Measurements from ENCODE around the gene PRSS33.
A peak's percentile ranks its signal among the peaks of the same experiment; 100 is the strongest.

Gene PRSS33

DNA sequence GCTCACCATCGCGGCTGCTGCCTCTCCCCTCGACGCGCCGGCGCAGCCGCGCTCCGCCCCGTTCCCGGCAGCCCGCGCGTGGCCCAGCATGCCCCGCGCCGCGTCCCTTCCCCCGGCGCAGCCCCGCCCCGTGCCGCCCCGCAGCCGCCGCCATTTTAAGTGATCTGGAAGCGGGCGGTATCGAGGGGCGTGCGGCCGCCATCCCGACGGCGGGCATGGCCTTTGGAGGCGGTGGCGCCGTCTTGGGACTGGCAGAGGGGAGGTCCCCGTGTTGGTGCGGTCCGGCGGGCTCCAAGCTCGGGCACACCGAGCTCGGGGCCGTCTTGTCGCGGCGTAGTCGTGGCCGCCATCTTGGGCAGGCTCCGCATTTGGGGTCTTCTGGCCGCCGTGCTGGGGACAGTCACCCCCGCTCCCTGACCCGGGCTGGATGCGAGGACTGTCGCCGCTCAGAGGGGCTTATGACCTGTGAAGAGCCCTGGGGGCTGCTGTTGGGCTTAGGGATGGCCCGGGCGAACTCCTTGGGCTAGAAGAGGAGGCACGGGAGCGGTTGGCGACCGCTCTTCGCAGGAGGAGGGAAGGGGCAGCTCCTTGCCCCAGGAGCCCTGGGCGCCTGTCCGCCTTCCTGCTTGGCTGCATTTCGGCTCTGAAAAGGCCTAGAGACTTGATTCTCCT, 10.0 kb downstream of the PRSS33 start, which contains the start of gene ELOB:
TSS of gene ELOB (minus strand) at position 50 of the 672 bp plus-strand sequence. CDS start at position 9, 41 bp downstream.
- peak; percentile 86 for DNase-seq (ENCODE audit: low read depth)

DNA sequence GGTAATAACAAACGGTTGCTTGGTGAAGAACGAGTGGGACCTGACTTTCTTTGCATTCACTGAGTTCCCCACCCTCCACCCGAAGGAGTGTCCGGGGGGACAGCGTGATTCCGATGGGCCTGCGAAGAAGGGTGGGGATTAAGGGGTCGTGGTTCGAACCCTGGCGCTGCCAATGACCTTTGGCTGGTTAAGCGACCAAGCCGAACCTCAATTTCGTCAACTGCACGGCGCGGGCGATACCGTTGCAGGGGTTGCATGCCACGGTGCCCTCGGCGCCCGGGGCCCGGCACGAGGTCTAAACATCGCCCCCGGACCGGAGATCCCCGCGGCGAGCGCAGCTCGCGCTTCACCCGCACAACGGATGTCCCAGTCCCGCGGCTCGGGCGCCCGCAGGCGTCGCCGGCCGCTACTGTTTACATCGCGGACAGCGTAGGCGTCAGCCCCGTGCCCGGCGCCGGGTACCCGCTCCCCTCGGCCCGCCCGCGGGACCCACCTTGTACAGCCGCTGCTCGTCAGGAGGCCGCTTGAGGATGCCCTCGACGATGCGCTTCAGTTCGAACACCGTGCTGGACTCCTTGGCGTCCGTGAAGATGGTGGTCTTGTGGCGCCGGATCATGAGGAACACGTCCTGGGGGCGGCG, 10.7 kb downstream of the PRSS33 start:
- no peak for DNase-seq (ENCODE audit: low read depth)

DNA sequence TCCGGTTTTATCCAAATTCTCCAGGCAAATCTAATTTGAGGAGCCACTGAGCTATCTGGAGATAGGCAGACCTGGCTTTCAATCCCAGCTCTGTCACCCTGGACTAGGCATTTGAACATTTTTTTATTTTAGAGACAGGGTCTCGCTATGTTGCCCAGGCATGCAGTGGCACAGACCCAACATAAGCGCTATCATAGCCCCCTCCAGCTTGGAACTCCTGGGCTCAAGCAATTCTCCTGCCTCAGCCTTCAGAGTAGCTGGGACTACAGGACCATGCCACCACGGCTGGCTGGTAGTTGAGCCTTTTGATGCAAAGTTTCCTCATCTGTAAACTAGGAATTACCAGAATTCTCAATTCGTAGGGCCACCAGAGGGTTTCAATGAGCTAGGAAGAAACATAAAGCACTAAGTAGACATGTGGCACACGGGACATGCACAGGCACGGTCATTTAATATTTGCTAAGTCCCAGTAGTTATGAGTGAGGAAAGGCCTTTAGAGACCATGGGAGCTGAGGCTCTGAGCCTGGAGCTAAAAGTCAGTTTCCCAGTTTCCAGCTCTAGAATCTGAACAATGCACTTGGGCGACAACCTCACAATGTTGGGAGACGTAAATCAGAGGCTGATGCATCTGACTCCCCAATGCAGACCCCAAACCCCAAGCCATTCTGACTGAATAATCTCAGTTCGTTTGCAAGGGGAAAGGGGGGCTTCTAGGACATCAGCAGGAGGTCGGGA, 11.4 kb downstream of the PRSS33 start:
- no peak for DNase-seq (ENCODE audit: low read depth)

DNA sequence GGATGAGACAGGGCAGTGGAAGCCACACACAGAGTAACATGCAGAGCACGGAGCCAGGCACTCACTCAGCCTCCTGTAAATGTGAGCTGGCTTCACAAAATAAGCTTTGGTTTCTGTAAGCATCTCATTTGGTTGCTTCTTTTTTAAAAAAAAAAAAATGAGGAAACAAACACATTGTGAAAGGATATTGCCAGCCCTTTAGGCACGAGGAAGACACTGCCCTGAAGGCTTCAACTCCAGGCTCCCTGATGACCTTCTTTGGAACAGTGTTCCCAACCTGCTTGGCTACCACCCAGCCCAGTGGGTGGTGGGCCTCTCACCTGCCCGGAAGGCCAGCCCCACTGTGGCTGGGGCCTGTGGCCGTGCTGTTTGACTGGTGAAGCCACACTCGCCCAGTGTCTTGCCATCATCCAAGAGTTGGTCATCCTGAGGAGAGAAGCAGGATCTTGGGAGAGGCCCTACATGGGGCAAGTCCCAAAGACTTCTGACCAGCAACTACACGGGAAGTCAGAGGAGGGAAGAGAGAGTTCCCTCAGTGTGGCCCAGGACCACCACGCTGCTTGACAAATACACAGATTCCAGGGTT, 12.1 kb downstream of the PRSS33 start:
- DNase-seq (ENCODE audit: low read depth): no peak

DNA sequence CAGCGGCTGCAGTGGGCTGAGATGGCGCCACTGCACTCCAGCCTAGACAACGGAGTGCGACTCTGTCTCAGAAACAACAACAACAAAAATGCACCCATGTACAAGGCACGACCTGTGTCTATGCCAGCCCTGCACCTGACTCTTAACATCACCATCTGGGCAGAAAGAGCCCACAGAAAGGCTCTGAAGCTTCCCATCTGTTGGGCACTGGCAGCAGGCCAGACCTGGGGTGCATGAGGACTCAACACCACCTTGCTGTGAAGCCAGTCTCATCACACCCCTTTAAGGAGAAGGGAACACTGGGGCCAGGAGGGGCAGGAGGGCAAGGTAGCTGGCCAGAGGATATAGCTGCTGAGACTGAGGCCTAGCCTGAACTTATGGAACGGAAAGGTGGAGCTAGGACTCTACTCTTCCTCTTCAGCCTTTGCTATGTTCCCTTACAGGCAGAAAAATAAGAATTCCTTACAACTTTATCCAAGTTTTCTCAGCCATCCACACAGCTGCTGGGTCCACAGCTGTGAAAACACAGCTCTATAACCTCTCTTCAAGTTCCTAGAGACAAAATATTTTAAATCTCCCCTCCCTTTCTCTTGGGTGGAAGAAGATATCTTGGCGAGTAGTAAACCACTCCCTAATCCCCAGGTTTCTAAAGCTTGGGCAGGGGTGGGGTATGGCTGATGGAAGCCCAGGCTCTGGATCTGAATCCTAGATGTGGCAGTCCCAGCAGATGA, 13.0 kb downstream of the PRSS33 start:
- DNase-seq (ENCODE audit: low read depth): no peak

DNA sequence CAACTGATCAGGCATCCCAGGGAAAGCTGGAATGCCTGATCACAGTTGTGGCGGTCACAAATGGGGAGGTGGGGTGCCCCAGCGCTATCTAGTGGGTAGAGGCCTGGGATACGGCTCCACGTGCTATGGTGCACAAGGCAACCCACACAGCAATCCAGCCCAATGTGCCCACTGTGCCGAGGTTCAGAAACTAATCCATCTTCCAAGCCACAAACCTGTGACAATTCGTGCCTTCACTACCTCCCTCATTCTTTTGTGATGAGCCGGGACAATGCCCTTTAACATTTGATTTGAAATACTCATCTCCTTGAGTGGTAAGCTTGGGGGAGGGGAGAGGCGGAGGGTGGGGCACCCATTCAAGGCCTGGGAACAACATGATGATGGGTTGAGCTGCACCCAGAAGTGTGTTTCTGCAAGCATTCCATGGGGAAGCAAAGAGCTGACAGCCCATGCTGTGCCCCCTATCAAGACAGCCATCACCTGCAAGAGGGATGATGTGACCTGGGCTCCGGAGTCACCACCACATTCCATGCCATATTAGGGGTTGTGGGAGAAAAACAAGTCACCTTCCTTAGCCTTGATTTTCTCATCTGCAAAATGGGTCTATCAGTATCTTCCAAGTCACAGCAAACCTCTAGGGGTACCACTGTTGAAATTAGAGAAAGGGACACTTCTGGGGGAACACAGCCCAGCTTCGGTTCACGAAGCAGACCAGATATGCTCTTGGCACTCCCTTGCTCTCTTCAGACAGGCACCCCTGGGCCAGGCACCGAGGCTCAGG, 14.0 kb downstream of the PRSS33 start:
- DNase-seq (ENCODE audit: low read depth): no peak

- DNase-seq (ENCODE audit: low read depth): no peak
These were observed 15.6 kb downstream of the PRSS33 start for GRCh38 chr16:2771496-2772402.

DNA sequence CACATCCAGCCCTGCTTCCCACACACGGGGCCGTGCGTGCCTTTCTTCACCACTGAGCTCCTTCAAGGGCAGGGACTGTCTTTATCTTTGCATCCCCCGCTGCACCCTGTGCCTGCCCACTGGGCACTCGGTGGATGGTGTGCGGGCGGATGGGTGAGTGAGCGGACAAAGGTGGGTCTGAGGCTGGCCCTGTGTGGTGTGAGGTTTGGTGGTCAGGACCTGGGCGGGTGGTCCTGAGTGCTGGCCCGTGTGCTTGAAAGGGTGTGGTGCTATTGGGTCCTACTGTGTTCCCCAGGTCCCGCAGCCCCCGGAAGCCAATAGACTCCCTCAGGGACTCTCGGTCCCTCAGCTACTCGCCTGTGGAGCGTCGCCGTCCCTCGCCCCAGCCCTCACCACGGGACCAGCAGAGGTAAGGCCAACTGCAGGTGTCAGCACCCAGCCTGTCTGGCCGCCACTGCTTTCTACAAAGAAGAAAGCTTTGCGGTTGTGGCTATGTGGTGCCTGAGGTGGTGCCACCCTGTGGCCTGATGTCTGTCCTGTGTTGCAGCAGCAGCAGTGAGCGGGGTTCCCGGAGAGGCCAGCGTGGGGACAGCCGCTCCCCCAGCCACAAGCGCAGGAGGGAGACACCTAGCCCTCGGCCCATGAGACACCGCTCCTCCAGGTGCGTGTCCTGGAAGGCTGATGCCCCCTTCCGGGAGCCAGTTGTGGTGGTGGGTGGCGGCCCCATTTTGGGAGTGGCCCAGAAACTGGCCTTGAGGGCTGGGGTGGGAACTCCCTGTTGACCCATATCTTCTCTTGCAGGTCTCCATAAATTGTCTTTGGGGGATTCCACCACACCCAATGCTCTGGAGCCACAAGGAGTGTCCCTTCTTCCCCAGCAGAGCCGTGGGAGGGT, 17.1 kb downstream of the PRSS33 start:
- DNase-seq (ENCODE audit: low read depth): no peak

GRCh38 chr16:2769675-2770056, 17.7 kb downstream of the PRSS33 start:
- no peak for DNase-seq (ENCODE audit: low read depth)

DNA sequence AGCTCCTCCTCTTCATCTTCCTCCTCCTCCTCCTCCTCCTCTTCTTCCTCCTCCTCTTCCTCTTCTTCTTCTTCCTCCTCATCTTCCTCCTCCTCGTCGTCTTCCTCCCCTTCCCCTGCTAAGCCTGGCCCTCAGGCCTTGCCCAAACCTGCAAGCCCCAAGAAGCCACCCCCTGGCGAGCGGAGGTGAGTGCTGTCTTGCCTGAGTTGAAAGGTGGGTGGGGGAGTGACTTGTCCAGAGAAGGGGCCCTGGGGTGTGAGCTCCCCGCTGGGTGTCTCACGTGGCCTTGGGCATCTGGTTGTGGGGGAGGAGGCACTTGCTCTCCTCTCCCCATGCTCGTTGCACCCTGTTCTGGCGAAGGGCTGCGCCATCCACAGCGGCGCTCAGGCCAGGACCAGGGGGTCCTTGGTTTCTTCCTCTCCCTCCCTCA, 18.2 kb downstream of the PRSS33 start:
- DNase-seq (ENCODE audit: low read depth): no peak

DNA sequence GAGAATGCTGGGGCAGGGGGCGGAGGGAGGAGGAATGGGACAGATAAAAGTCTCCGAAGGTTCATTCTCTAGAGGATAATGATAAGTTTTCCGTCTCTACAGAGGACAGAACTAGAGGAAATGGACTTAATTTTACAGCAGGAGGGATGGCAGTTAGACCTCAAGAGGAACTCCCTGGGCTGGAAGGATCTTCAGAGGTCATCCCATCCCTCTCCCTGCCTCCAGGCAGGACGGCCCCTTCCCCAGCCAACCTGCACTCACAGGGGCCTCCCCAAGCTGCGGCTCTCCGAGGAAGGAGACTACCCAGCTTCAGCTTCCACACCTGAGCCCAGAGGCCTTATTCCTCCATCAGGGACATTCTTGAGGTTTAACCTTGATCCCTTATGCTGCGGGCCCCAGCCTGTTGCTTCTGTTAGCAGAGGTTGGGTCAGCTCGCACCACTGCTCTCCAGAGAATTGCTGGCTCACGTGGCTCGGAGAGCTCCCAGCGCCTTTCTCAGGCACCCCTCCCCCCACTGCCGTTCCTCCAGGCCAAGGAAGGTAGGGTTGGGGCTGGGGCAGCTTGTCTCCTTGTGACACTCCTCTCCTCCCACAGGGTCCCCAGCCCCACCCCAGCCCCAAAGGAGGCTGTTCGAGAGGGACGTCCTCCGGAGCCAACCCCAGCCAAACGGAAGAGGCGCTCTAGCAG, 18.8 kb downstream of the PRSS33 start:
- DNase-seq (ENCODE audit: low read depth): no peak

DNA sequence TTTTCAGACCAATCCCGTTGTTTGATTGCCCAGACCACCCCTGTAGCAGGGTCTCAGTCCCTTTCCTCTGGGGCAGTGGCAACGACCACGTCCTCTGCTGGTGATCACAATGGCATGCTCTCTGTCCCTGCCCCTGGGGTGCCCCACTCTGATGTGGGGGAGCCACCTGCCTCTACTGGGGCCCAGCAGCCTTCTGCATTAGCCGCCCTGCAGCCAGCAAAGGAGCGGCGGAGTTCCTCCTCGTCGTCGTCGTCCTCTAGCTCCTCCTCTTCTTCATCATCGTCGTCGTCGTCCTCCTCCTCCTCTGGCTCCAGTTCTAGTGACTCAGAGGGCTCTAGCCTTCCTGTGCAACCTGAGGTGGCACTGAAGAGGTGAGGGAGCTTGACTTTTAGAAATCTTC, 19.5 kb downstream of the PRSS33 start:
- no peak for DNase-seq (ENCODE audit: low read depth)

DNA sequence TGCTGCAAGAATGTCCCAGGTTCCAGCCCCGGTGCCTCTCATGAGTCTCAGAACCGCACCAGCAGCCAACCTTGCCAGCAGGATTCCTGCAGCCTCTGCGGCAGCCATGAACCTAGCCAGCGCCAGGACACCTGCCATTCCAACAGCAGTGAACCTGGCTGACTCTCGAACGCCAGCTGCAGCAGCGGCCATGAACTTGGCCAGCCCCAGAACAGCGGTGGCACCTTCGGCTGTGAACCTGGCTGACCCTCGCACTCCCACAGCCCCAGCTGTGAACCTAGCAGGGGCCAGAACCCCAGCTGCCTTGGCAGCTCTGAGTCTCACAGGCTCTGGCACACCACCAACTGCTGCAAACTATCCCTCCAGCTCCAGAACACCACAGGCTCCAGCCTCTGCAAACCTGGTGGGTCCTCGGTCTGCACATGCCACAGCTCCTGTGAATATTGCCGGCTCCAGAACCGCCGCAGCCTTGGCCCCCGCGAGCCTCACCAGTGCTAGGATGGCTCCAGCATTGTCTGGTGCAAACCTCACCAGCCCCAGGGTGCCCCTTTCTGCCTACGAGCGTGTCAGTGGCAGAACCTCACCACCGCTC, 20.1 kb downstream of the PRSS33 start:
- no peak for DNase-seq (ENCODE audit: low read depth)

GRCh38 chr16:2766430-2767139, 20.8 kb downstream of the PRSS33 start:
- DNase-seq (ENCODE audit: low read depth): no peak

DNA sequence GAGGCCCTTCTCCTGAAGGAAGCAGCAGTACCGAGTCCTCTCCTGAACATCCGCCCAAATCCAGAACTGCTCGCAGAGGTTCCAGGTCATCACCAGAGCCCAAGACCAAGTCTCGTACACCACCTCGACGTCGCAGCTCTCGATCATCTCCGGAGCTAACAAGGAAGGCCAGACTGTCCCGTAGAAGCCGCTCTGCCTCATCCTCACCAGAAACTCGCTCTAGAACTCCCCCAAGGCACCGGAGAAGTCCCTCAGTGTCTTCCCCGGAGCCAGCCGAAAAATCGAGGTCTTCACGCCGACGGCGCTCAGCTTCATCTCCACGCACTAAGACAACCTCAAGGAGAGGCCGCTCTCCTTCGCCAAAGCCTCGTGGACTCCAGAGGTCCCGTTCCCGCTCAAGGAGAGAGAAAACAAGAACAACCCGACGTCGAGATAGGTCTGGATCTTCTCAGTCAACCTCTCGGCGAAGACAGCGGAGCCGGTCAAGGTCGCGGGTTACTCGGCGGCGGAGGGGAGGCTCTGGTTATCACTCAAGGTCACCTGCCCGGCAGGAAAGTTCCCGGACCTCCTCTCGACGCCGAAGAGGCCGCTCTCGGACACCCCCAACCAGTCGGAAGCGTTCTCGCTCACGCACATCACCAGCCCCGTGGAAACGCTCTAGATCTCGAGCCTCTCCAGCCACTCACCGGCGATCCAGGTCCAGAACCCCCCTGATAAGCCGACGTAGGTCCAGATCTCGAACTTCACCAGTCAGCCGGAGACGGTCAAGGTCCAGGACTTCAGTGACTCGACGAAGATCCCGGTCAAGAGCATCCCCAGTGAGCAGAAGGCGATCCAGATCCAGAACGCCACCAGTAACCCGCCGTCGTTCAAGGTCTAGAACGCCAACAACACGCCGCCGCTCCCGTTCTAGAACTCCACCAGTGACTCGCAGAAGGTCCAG, 21.6 kb downstream of the PRSS33 start:
- DNase-seq (ENCODE audit: low read depth): no peak

DNA sequence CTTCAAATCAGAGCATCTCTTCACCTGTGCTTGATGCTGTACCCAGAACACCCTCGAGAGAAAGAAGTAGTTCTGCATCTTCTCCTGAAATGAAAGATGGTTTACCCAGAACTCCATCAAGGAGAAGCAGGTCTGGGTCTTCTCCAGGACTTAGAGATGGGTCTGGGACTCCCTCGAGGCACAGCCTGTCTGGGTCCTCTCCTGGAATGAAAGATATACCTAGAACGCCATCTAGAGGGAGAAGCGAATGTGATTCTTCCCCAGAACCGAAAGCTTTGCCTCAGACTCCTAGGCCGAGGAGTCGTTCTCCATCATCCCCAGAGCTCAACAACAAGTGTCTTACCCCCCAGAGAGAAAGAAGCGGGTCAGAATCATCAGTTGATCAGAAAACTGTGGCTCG, 22.6 kb downstream of the PRSS33 start:
- DNase-seq (ENCODE audit: low read depth): no peak
